Adrenal gland (tissue), 5 donors: ENCODE data around the gene EXT2.

ENCODE experiments used
- CTCF ChIP-seq, 6 experiments: fragments of 450-650 bp in 4 of 6; fragments of 200-600 bp in 2 of 6; sonication (generic) in 1 of 6; IDR thresholded peaks; 1 replicate in 5 of 6; 2 replicates in 1 of 6; pipeline versions ENCODE4 v1.5.1 to v1.8.0; 2016 to 2021; ENCODE audit warnings: antibody characterized with exemption in 6 of 6, mild to moderate bottlenecking in 2 of 6, moderate library complexity in 1 of 6
- POLR2A ChIP-seq, 2 donors: fragments of 450-650 bp; IDR thresholded peaks; one replicate each; pipeline ENCODE4 v1.6.1; 2017; ENCODE audit warnings: antibody characterized with exemption in 2 of 2, mild to moderate bottlenecking in 2 of 2, moderate library complexity in 1 of 2
- donor health status: DM: no; HTN: no; CAD: no.

- no peak for TF ChIP-seq CTCF (IDR thresholded peaks at IDR 0.05)
- TF ChIP-seq POLR2A (IDR thresholded peaks at IDR 0.05), result no peak
These were observed 152.0 kb downstream of the EXT2 start for GRCh38 chr11:44247508-44247907.
